Measurements from ENCODE around the gene SLC4A3. TPM values are rescaled to one million over a fixed set of nuclear protein-coding genes. Genes with fewer than 3 reads are reported as not detected.

The SLC4A3 gene
- total RNA-seq, 1 experiment from 2014 or later = 13.5 TPM

GRCh38 chr2:219611306-219611705 is 16.1 kb upstream of the SLC4A3 start:
- no peak for TF ChIP-seq REST (IDR thresholded peaks at IDR 0.05; ENCODE audit: insufficient read depth in 1 of 2, low read depth in 2 of 2, low read length in 1 of 2)
- no peak for TF ChIP-seq TCF7L2 (IDR thresholded peaks at IDR 0.05; ENCODE audit: low read depth, low read length)
- TF ChIP-seq POLR2AphosphoS5 (IDR thresholded peaks at IDR 0.05; ENCODE audit: low read depth, low read length) = no peak
- TF ChIP-seq SIN3A (IDR thresholded peaks at IDR 0.05; ENCODE audit: borderline replicate concordance, insufficient read depth, low read depth, low read length) = no peak
- TF ChIP-seq CTCF (IDR thresholded peaks at IDR 0.05) = no peak
- ATAC-seq = no peak
- no TSS peak for BruUV-seq (replicated peaks)
- ChIA-PET CTCF (no interaction called here), POLR2A (no interaction called here)
- no peaks in the 10 kb centered on the region for H3K4me1 ChIP-seq (ENCODE audit: control insufficient read depth, insufficient read depth, low read length)
- no peaks in the 10 kb centered on the region for H3K9me3 ChIP-seq (ENCODE audit: control insufficient read depth, insufficient read depth, low read depth, low read length)
- H3K27me3 ChIP-seq (ENCODE audit: control insufficient read depth, insufficient read depth, low read length) = no peaks in the 10 kb centered on the region
- no peak overlapping the region for H3K4me3 ChIP-seq (ENCODE audit: low read depth in 2 of 2, low read length in 2 of 2)
- no peak for DNase-seq (ENCODE audit: low read depth, low spot score)
- H3K27ac ChIP-seq (ENCODE audit: low read length) = no peak overlapping the region
- in situ Hi-C loops (cut with HindIII; ENCODE audit: low pct_unique_long_range_greater_than_20kb, low sequenced_read_pairs) (no loop called here), intact Hi-C loops (cut with micrococcal nuclease; ENCODE audit: unreplicated experiment) (no loop called here)
- 0 out of 2 replicates have a peak, but pooled peaks cover under 1% of the 10 kb centered on the region for H3K36me3 ChIP-seq (ENCODE audit: control insufficient read depth, insufficient read depth, low read length)

DNA sequence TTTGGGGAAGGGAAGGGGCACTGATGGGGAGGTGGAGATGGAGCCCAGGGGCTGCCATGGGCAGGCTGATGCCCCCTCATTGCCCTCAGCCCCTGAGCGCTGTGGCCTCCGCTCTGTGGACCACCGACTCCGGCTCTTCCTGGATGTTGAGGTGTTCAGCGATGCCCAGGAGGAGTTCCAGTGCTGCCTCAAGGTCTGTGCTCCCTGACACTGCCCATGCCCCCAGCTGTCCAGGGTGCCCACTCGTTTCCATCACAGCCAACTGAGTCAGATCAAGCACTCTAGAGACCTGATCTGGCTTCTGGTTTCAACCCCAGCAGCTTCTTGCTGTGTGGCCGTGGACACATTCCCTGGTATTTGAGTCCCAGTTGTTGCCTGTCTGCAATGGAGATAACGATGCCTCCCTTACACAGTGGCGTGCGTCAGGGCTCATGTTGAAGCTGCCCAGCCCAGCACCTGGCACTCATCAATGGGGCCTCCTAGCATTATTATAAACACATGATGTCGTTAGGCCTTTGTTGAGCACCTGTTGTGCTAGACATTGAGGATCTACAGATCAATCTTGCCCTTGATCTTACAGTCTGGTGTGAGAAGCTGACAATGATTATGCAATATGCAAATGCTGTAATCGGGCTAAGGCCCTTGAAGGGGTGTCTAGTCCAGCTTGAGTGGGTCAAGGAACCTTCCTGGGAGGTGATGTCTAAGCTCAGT is 15.4 kb upstream of the SLC4A3 start:
- ATAC-seq = no peak
- Histone ChIP-seq H3K27ac (ENCODE audit: low read length) (no peak overlapping the region), H3K4me3 (ENCODE audit: low read depth in 2 of 2, low read length in 2 of 2) (no peak overlapping the region), H3K36me3 (ENCODE audit: control insufficient read depth, insufficient read depth, low read length) (no peaks in the 10 kb centered on the region), H3K4me1 (ENCODE audit: control insufficient read depth, insufficient read depth, low read length) (no peaks in the 10 kb centered on the region), H3K9me3 (ENCODE audit: control insufficient read depth, insufficient read depth, low read depth, low read length) (no peaks in the 10 kb centered on the region), H3K27me3 (ENCODE audit: control insufficient read depth, insufficient read depth, low read length) (no peaks in the 10 kb centered on the region)
- ChIA-PET POLR2A (interaction anchor here (0.5 kb wide), 1 partner anchor 11 kb away, joined by 3 read pairs; no protein-coding TSS in a partner anchor), CTCF (no interaction called here)
- in situ Hi-C loops (cut with HindIII; ENCODE audit: low pct_unique_long_range_greater_than_20kb, low sequenced_read_pairs) = no loop called here
- intact Hi-C loops (cut with micrococcal nuclease; ENCODE audit: unreplicated experiment) = no loop called here
- TF ChIP-seq CTCF (IDR thresholded peaks at IDR 0.05) = no peak
- no peak for TF ChIP-seq REST (IDR thresholded peaks at IDR 0.05; ENCODE audit: insufficient read depth in 1 of 2, low read depth in 2 of 2, low read length in 1 of 2)
- TF ChIP-seq SIN3A (IDR thresholded peaks at IDR 0.05; ENCODE audit: borderline replicate concordance, insufficient read depth, low read depth, low read length) = no peak
- no peak for TF ChIP-seq POLR2AphosphoS5 (IDR thresholded peaks at IDR 0.05; ENCODE audit: low read depth, low read length)
- no peak for TF ChIP-seq TCF7L2 (IDR thresholded peaks at IDR 0.05; ENCODE audit: low read depth, low read length)
- BruUV-seq (replicated peaks) = no TSS peak
- DNase-seq (ENCODE audit: low read depth, low spot score) = no peak
